ENCODE results near the gene PLEKHN1. TPM values are rescaled to one million over a fixed set of nuclear protein-coding genes. Genes with fewer than 3 reads are reported as not detected.
"Not testable (repeated sequence)": the region's sequence is repeated elsewhere in the genome, so short reads cannot be mapped to it uniquely, and the experiment has no call there.

Gene PLEKHN1
- total RNA-seq, 1 donor from 2014 or later, result not detected

DNA sequence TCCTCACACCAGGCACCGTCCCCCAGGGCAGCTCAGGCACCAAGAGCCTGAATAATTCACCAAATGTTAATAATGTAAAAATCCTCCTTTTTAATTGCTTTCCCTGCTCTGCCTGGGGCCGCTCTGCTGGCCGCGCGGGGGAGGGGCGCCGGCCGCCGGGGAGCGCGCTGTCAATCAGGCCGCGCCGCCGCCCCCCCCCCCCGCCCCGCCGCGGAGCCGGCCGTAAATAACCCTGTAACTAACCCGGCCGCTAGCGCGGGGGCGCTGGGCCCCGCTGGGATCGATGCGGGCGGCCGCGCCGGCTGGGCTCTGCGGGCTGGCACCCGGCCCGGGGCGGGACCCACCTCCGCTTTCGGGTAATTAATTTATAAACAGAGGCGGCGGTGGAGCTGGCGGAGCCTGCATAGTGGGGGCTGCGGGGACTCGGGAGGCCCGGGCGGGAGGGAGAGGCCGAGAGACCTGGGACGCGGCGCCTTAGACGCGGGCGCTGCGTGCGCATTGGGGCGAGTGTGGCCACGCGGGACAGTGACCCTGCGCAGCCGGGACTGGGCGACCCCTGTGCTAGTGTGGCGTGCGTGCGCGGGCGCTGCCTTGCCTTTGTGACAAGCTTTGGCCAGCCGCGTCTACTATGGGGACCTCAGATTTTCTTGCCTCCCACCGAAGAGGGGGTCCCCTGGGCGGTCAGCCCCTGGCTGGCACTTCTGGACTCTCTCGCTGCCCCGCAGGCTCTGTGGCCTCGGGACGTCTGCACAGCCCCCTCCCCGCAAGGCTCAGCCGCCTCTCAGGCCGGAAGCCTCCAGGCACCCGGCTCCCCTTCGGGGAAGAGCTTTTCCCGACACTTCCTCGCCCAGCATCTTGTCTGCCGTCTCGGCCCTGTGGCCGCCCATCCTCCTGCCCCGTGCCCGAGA is 25.9 kb upstream of the PLEKHN1 start:
- peak; percentile 52 for ATAC-seq
- intact Hi-C loops (cut with micrococcal nuclease), result no loop called here

DNA sequence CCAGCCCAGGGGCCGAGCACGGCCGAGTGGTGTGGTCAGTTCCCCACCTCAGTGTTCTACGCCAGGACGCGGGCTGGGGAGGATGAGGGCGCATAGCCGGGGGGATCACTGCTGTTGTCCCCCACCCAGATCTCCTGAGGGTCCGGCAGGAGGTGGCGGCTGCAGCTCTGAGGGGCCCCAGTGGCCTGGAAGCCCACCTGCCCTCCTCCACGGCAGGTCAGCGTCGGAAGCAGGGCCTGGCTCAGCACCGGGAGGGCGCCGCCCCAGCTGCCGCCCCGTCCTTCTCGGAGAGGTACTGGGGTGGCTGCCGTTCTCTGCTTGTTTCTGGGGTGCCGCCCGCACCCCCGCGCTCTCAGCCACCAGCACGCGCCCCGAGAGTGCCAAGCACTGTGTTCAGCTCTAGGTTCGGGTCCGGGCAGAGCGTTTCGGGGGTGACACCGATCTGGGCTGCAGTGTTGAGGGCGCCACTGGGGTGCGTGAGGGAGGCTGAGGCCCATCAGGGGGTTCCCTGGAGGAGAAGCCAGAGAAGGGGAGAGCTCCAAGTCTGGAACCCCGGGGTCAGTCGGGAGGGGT is 25.2 kb upstream of the PLEKHN1 start:
- ATAC-seq (no peak), DNase-seq (no peak)
- intact Hi-C loops (cut with micrococcal nuclease), result no loop called here

More for the DNA sequence above, 25.9 kb upstream of the PLEKHN1 start:
- DNase-seq, result peak; percentile 79

DNA sequence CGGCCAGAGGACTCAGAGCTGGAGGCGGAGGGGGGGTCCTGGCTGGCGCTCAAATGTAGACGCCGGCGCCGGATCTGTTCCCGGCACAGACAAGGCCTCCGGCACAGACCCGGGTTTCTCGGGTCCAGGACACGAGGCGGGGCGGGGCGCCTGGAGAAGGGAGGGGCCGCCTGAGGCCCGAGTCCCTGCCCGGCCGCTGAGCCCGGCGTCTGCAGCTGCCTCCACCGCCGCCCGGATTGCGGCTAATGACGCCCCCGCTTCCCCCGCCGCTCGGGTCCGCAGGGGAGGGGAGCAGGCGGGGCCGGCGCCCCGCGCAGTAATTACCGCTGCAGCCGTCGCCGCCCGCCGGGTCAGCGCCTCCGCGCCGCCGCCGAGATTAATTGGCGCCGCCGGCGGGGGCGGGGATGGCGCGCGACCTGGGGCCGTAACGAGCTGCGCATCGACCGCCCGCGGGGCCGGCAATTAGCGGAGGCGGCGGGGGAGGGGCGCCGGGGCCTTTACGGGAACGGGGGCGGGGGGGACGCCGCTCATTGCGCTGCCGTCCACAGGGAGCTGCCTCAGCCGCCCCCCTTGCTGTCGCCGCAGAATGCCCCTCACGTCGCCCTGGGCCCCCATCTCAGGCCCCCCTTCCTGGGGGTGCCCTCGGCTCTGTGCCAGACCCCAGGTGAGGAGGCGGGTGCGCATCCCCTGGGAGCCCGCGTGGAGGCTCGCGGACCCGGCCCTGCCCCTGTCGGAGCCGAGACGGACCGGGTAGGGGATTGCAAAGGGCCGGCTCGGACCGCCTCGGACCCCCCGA is 24.5 kb upstream of the PLEKHN1 start:
- intact Hi-C loops (cut with micrococcal nuclease), result no loop called here
- peak; percentile 59 for ATAC-seq
- peak; percentile 86 for DNase-seq

DNA sequence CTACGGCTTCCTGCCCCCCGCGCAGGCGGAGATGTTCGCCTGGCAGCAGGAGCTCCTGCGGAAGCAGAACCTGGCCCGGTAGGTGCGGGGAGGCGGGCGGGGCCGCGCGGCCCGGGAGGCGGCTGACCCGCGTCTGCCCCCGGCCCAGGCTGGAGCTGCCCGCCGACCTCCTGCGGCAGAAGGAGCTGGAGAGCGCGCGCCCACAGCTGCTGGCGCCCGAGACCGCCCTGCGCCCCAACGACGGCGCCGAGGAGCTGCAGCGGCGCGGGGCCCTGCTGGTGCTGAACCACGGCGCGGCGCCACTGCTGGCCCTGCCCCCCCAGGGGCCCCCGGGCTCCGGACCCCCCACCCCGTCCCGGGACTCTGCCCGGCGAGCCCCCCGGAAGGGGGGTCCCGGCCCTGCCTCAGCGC is 23.9 kb upstream of the PLEKHN1 start:
- ATAC-seq (no peak), DNase-seq (no peak)
- intact Hi-C loops (cut with micrococcal nuclease), result no loop called here

DNA sequence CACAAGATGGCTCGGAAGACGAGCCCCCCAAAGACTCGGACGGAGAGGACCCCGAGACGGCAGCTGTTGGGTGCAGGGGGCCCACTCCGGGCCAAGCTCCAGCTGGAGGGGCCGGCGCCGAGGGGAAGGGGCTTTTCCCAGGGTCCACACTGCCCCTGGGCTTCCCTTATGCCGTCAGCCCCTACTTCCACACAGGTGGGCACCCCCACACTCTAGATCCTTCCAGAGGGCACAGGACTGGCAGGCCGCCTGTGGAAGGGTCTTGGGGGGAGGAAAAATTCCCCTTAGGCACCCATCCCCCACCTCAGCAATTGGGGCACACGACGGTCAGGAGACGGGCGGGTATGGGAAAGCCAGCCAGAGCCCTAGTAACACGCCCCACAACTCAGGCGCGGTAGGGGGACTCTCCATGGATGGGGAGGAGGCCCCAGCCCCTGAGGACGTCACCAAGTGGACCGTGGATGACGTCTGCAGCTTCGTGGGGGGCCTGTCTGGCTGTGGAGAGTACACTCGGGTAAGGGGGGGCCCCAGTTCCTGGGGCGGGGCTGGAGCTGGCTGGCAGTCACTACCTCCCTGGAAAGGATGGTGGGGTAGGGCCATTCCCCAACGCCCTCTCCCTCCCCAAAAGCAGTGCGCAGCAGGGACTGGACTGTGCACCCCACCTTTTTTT is 23.3 kb upstream of the PLEKHN1 start:
- DNase-seq, result peak; percentile 75
- peak; percentile 10 for ATAC-seq
- intact Hi-C loops (cut with micrococcal nuclease), result no loop called here

DNA sequence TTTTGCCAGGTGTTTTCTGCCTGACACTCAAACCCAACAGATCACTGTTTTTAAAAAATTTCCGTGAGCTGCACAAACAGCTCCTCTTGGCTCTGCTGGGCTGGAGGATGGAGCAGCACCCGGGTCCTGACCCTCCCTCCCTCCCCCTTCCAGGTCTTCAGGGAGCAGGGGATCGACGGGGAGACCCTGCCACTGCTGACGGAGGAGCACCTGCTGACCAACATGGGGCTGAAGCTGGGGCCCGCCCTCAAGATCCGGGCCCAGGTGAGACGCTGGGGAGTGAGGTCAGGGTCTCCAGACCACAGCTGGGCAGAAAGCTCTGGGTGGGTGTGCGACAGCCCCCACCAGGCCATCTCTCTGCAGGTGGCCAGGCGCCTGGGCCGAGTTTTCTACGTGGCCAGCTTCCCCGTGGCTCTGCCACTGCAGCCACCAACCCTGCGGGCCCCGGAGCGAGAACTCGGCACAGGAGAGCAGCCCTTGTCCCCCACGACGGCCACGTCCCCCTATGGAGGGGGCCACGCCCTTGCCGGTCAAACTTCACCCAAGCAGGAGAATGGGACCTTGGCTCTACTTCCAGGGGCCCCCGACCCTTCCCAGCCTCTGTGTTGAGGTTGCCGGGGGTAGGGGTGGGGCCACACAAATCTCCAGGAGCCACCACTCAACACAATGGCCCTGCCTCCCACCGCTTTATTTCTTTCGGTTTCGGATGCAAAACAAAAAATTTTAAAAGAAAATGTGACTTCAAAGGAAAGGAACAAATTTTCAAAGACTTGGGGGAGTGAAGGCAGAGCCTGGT is 22.5 kb upstream of the PLEKHN1 start:
- no peak for DNase-seq
- no peak for ATAC-seq
- intact Hi-C loops (cut with micrococcal nuclease), result no loop called here

DNA sequence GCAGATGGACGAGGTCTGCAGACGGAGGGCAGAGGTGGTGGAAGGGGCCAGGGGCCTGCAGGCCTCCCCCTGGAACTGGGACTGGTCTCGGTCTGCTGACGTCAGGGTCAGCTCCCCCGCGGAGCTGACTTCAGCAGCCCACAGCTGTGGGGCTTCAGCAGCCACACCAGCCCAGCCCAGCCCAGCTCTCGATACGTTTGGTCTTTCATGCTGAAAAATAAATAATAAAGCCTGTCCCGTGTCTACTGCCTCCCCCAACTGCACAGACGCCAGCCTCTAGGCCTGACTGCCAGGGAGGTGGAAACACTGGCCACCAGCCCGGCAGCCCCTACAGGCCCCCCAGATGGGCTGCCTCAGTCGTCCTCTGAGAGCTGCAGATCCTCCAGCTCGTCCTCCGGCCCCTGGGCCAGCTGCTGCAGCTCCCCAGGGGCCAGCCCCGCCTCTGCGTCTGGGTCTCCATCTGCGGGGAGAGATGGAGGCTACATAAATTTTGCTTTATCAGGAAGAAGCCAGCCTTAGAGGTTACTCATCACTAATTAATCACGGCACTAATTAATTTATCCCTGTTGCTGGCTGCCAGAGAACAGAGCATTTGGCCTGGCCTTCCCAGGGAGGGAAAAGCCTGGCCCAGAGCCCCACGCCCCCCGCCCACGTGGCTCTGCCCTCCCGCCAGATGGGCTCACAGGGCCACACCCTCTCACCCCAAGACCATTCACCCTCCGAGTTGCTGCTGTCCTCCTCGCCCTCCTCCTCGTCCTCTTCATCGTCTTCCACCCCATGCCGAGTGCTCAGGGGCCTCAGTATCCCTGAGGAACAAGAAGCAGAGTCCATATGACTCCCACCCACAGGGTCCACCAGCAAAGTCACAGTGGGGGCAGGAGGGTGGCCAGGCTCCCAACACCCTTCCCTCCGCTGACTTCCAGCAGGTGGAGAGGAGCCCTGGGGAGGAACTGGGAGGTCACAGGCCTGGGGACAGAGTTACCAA is 21.6 kb upstream of the PLEKHN1 start:
- intact Hi-C loops (cut with micrococcal nuclease), result no loop called here
- ATAC-seq, result peak; percentile 42
- DNase-seq, result peak; percentile 73

DNA sequence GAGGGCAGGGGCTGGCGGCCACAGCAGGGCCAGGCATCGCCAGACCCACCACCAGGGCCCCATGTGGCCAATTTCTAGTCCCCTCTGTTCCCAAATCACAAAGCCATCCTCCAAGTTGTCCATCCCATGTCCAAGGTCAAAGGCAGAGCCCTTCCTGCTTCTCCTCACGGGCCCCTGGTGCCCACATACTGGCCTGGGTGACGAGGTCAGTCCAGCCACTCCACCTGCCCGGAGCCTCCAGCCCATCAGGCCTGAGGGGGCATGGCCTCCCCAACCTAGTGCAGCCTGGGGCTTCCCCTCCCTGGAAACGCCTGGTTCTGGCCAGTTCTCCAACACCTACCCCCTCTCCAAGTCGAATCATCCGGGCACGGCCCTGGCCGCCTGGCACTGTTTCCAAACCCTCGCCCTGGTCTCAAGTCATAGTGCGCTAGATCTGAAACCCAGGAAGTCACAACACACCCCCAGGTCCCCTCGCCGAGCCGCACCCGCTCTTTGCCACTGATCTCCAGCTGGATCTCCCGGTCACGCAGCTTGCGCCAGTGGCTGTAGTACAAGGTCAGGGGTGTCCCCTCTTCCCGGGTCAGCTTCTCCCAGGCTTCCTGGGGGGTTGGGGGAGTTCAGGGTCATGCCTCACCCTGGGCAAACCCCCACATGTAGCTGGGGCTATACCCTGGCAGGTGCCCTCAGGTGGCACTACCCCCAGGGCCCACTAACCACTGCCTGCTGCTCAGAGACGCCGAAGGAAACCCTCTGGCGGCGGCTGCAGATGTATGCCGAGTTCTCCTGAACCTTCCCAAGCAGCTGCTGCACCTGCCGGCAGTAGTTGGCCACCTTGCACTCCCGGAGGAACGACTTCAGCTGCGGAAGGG is 20.4 kb upstream of the PLEKHN1 start:
- no peak for DNase-seq
- no peak for ATAC-seq
- intact Hi-C loops (cut with micrococcal nuclease), result no loop called here

DNA sequence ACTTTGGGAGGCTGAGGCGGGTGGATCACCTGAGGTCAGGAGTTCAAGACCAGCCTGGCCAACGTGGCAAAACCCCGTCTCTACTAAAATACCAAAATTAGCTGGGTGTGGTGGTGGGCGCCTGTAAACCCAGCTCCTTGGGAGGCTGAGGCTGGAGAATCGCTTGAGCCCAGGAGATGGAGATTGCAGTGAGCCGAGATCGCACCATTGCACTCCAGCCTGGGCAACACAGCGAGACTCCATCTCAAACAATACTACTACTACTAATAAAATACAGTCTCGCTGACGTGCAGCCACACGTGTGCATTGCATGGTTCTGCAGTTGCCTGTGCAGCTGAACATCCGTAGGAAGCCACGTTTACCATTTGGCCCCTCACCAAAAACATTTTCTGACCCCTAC is 19.5 kb upstream of the PLEKHN1 start:
- not testable (repeated sequence) for ATAC-seq

DNA sequence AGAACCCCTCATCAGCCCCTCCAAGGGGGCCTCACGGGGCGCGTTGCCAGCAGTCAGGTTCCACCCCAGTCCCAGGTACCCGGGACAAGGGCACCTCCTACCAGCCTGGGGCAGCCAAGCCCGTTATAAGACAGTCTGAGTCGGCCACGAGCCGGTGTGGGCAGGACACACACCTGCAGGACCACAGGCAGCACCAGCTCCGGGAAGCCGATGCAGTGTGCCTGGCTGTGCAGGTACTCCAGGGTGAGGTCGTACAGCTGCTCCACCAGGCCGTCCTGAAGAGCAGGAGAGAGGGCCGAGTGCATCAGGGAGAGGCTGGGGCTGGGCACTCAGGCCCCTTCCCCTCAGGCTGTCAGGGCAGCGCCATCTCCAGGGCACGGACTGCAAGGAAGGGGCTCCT is 18.3 kb upstream of the PLEKHN1 start:
- no peak for ATAC-seq
- DNase-seq, result no peak
- intact Hi-C loops (cut with micrococcal nuclease), result no loop called here

More for the DNA sequence above, 19.5 kb upstream of the PLEKHN1 start:
- intact Hi-C loops (cut with micrococcal nuclease); DNase-seq: not testable (repeated sequence)

DNA sequence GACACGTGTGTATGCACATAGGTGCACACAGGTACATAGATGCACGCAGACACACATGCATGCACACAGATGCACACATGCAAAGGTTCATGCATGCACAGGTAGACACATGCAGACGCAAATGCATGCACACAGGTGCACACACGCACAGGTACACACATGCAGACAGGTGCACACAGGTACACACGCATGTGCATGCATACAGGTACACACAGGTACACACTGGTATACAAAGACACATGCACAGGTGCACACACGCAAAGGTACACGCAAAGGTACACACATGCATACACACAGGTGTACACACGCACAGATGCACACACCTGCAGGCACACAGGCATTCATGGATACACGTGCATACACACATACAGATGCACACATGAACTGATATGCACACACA is 16.0 kb upstream of the PLEKHN1 start:
- no peak for ATAC-seq
- DNase-seq, result no peak
- intact Hi-C loops (cut with micrococcal nuclease), result no loop called here

DNA sequence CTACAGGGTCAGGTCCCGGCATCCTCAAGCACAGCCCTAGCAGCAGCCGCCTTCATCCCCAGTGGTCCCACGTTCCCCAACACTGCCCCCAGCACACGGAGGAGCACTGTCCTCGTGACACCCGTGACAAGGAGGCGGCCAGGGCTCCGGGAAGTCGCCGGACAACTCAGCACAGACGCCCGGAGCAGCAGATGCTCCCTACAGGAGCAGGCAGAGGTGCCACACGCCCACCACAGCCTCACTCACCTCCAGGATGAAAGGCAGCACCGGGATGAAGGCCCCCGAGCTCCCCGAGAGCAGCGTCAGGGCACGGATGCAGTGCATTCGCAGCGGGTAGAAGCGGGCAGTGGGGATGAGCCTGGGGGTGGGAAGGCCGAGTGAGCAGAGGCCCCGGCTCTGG is 15.4 kb upstream of the PLEKHN1 start:
- intact Hi-C loops (cut with micrococcal nuclease), result no loop called here
- DNase-seq (no peak), ATAC-seq (no peak)

DNA sequence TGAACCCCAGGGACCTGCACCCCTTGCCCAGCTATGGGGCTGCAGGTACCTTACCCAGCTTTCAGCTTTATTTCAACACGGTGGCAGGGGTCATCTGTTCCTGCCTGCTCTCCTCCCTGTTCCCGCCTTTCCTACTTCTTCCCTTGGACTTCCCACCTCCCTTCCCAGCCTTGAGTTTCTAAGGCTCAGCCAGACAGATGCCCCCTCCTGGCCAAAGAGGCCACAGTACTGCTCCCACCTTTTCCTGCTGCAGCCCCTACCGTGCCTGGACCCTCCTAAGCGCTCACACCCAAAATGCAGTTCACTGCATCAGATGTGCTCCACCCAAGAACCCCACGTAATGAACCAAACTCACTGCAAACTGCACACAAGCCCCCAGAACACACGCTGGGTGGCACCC is 14.9 kb upstream of the PLEKHN1 start:
- DNase-seq (no peak), ATAC-seq (no peak)
- intact Hi-C loops (cut with micrococcal nuclease), result no loop called here

DNA sequence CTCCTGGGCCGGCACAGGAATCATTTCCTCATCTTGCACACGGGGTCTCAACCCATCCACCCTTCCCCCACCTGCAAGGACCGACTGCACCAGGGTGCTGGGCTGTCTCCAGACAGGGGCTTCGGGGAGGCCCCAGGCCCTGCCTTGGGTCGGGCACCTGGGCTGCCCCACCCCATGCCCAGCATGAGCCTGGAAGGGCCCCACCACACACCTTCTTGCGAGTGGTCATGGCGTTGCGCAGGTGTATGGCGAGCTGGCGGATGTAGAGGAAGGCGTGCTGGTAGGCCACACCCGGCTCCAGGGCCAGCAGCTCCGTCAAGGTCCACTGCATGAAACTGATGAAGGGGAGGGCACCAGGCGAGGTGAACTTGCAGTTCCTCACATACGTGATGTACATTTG is 14.1 kb upstream of the PLEKHN1 start:
- intact Hi-C loops (cut with micrococcal nuclease), result no loop called here
- ATAC-seq (no peak), DNase-seq (no peak)

DNA sequence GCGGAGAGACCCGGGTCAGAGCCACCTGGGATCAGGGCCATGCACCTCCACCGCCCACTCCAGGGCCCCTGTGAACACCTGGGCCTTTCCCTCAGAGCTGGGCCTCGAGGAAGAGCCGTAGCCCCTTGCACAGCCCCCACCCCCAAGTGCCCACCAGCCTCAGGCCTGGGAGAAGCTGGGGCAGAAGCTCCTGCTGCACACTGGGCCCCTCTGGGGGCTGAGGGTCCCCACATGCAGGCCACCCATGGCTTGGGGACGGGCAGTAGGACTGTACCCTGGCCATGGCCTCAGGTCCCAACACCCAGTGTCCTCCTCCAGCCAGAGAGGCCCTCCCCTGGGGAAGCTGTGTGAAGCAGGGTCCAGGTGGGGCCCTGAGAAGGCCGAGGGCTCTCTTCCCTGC is 13.7 kb upstream of the PLEKHN1 start:
- DNase-seq (no peak), ATAC-seq (no peak)
- intact Hi-C loops (cut with micrococcal nuclease), result no loop called here

DNA sequence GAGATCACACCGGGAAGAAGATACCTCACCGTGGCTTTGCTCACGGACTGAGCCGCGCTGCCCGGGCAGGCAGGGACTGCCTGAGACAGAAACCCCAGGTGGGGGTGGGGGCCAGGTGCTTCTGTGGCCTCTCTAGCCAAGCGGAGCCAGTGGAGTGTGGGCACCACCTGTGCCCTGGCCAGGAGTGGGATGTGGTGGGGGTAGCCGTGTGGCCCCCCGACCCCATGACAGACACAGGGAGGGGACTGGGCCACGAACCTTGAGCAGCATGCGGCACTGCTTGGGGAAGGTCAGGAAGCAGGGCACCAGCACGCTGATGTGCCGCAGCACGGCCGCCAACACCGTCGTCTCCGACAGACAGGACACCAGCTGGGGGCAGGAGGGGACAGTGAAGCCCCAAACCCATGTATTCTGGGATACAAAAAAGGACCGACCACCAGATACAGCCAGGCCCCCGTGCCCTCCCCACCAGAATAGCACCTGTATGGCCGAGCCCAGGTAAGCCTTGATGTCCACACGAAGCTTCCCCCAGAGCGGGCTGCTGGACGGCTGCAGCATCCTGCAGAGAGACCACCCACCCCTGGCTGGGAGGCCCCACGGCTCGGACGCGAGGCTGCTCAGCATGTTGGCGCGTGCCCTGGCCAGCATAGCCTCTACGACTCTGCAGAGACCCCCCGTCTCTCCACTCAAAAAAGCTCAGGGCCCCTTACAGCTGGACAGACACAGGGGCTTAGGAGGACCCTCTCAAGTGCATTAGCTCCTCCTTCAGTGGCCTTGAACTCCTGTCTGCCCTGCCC is 12.6 kb upstream of the PLEKHN1 start:
- DNase-seq (no peak), ATAC-seq (no peak)
- intact Hi-C loops (cut with micrococcal nuclease), result no loop called here
